Measurements from ENCODE around the gene NME9.

NME9 gene

GRCh38 chr3:138289701-138290100, 40.0 kb downstream of the NME9 start:
- POLR2A ChIA-PET: no interaction called here
- Histone ChIP-seq H3K4me1 (ENCODE audit: control insufficient read depth, insufficient read depth, low read length) (no peaks in the 10 kb centered on the region), H3K4me3 (ENCODE audit: low read depth, low read length) (no peak overlapping the region), H3K36me3 (ENCODE audit: control insufficient read depth in 2 of 2, insufficient read depth in 1 of 2, low read length in 2 of 2) (peaks cover 0 to 71% of the 10 kb centered on the region in 2 experiments), H3K27ac (ENCODE audit: extremely low read depth, low read depth, low read length) (no peak overlapping the region), H3K9me3 (ENCODE audit: control insufficient read depth, insufficient read depth, low read depth, low read length) (no peaks in the 10 kb centered on the region)
- TF ChIP-seq ZNF341 (tag by site-specific recombination; IDR thresholded peaks at IDR 0.05; ENCODE audit: low read depth) (no peak), ZNF155 (tag by site-specific recombination; IDR thresholded peaks at IDR 0.05) (no peak), INSM2 (tag by site-specific recombination; IDR thresholded peaks at IDR 0.05) (no peak), ZNF324 (tag by site-specific recombination; IDR thresholded peaks at IDR 0.05) (no peak), ZNF548 (tag by site-specific recombination; IDR thresholded peaks at IDR 0.05) (no peak), ZNF10 (tag by site-specific recombination; IDR thresholded peaks at IDR 0.05) (no peak), ZNF114 (tag by site-specific recombination; IDR thresholded peaks at IDR 0.05) (no peak), ZNF404 (tag by site-specific recombination; IDR thresholded peaks at IDR 0.05) (no peak), ZNF23 (tag by site-specific recombination; IDR thresholded peaks at IDR 0.05; ENCODE audit: borderline replicate concordance) (no peak), ZNF280C (tag by site-specific recombination; IDR thresholded peaks at IDR 0.05) (no peak), ZNF18 (tag by site-specific recombination; IDR thresholded peaks at IDR 0.05) (no peak)
- CTCF ChIA-PET: no interaction called here

GRCh38 chr3:138289260-138289659, 40.4 kb downstream of the NME9 start:
- TF ChIP-seq ZSCAN30 (tag by site-specific recombination; IDR thresholded peaks at IDR 0.05) (no peak), ZNF670 (tag by site-specific recombination; IDR thresholded peaks at IDR 0.05; ENCODE audit: low read depth) (no peak), ZNF658 (tag by site-specific recombination; IDR thresholded peaks at IDR 0.05) (no peak), ZNF629 (tag by site-specific recombination; IDR thresholded peaks at IDR 0.05) (no peak), ZNF10 (tag by site-specific recombination; IDR thresholded peaks at IDR 0.05) (no peak), ZNF596 (tag by site-specific recombination; IDR thresholded peaks at IDR 0.05) (no peak), ZBTB26 (tag by site-specific recombination; optimal IDR thresholded peaks at IDR 0.05) (no peak), ZNF433 (tag by site-specific recombination; IDR thresholded peaks at IDR 0.05; ENCODE audit: low read depth) (no peak)
- Histone ChIP-seq H3K9me3 (ENCODE audit: control insufficient read depth, insufficient read depth, low read depth, low read length) (no peaks in the 10 kb centered on the region), H3K4me3 (ENCODE audit: low read depth, low read length) (no peak overlapping the region), H3K4me1 (ENCODE audit: control insufficient read depth, insufficient read depth, low read length) (no peaks in the 10 kb centered on the region), H3K27ac (ENCODE audit: extremely low read depth, low read depth, low read length) (no peak overlapping the region), H3K36me3 (ENCODE audit: control insufficient read depth in 2 of 2, insufficient read depth in 1 of 2, low read length in 2 of 2) (peaks cover 0 to 74% of the 10 kb centered on the region in 2 experiments)
- ChIA-PET CTCF (no interaction called here), POLR2A (no interaction called here)
